Measurements from ENCODE around the gene ZNF534.

DNA sequence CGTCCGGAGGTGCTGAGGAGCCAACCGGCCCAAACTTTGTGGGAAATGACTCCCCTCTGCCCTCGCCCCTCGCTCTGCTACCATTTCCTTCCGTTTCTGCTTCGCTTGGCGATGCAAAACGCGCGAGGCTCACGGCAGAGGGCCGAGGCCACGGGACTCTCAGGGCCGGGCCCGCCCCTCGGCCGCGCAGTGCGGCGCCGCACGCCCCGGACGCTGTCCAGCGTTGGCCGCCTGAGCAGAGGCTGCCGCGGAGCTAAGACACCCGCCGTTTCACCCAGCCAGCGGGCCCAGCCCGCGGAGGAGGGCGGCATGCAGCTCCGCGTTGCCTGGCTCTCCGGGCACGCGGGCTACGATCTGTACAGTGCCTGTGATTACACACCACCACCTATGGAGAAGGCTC lies 22.3 kb downstream of the ZNF534 start:
- TF ChIP-seq CTCF (IDR thresholded peaks at IDR 0.05; ENCODE audit: insufficient read depth, low read depth, low read length) (no peak), EZH2 (IDR thresholded peaks at IDR 0.05; ENCODE audit: insufficient read depth, low read length) (no peak)
